IPS-18c (cell line): ENCODE measurements around the gene PLAAT5.

Source experiments
- H3K4me3 ChIP-seq: 2 replicates; pipeline ENCODE4 v1.7.0; 2013; ENCODE audit warnings: low read depth, mild to moderate bottlenecking, low read length, moderate library complexity; ENCODE audit not compliant: insufficient read depth
- H3K9me3 ChIP-seq: one replicate; pipeline ENCODE4 v1.6.1; 2013; ENCODE audit warnings: mild to moderate bottlenecking, low read length, moderate library complexity; ENCODE audit not compliant: control insufficient read depth, insufficient read depth

Gene PLAAT5

GRCh38 chr11:63520606-63521170, 29.7 kb upstream of the PLAAT5 start:
- H3K4me3 ChIP-seq = no peak overlapping the region
- peaks cover 13% of the 10 kb centered on the region for H3K9me3 ChIP-seq

GRCh38 chr11:63518548-63518947, 27.6 kb upstream of the PLAAT5 start:
- peaks cover 5% of the 10 kb centered on the region for H3K9me3 ChIP-seq
- no peak overlapping the region for H3K4me3 ChIP-seq

GRCh38 chr11:63517156-63517555, 26.2 kb upstream of the PLAAT5 start:
- Histone ChIP-seq H3K4me3 (no peak overlapping the region), H3K9me3 (peaks cover 4% of the 10 kb centered on the region)

- Histone ChIP-seq H3K4me3 (no peak overlapping the region), H3K9me3 (peaks cover 3% of the 10 kb centered on the region)
Measured at GRCh38 chr11:63516109-63516508, 25.1 kb upstream of the PLAAT5 start.

- H3K9me3 ChIP-seq = no peaks in the 10 kb centered on the region
- no peak overlapping the region for H3K4me3 ChIP-seq
Measured at GRCh38 chr11:63512816-63513215, 21.8 kb upstream of the PLAAT5 start.

GRCh38 chr11:63511048-63511748, 20.2 kb upstream of the PLAAT5 start:
- H3K4me3 ChIP-seq = no peak overlapping the region
- H3K9me3 ChIP-seq = no peaks in the 10 kb centered on the region

- Histone ChIP-seq H3K4me3 (no peak overlapping the region; the same call in 1 of the 2 replicates), H3K9me3 (no peaks in the 10 kb centered on the region)
Measured at GRCh38 chr11:63510360-63511047, 19.5 kb upstream of the PLAAT5 start.

GRCh38 chr11:63508745-63509144, 17.8 kb upstream of the PLAAT5 start:
- no peaks in the 10 kb centered on the region for H3K9me3 ChIP-seq
- no peak overlapping the region for H3K4me3 ChIP-seq

- no peak overlapping the region for H3K4me3 ChIP-seq
- no peaks in the 10 kb centered on the region for H3K9me3 ChIP-seq
Measured at GRCh38 chr11:63508009-63508408, 17.0 kb upstream of the PLAAT5 start.

- Histone ChIP-seq H3K9me3 (no peaks in the 10 kb centered on the region), H3K4me3 (no peak overlapping the region)
Measured at GRCh38 chr11:63507511-63507910, 16.5 kb upstream of the PLAAT5 start.

- no peak overlapping the region for H3K4me3 ChIP-seq
- no peaks in the 10 kb centered on the region for H3K9me3 ChIP-seq
Measured at GRCh38 chr11:63506876-63507275, 15.9 kb upstream of the PLAAT5 start.

GRCh38 chr11:63505857-63506528, 15.0 kb upstream of the PLAAT5 start, which contains the start of gene LGALS12:
LGALS12 (plus strand) TSS chr11:63506084; CDS start chr11:63506459, 375 bp downstream.
- Histone ChIP-seq H3K4me3 (no peak within 1 kb of the TSS; the same call in 1 of the 2 replicates), H3K9me3 (no peaks in the 10 kb centered on the region)

- no peaks in the 10 kb centered on the region for H3K9me3 ChIP-seq
- no peak overlapping the region; the same call in 1 of the 2 replicates for H3K4me3 ChIP-seq
Measured at GRCh38 chr11:63504933-63505586, 14.1 kb upstream of the PLAAT5 start.

GRCh38 chr11:63504054-63504453, 13.1 kb upstream of the PLAAT5 start:
- no peak overlapping the region for H3K4me3 ChIP-seq
- no peaks in the 10 kb centered on the region for H3K9me3 ChIP-seq

GRCh38 chr11:63503492-63503891, 12.5 kb upstream of the PLAAT5 start:
- Histone ChIP-seq H3K4me3 (no peak overlapping the region), H3K9me3 (no peaks in the 10 kb centered on the region)

GRCh38 chr11:63502252-63502820, 11.4 kb upstream of the PLAAT5 start:
- Histone ChIP-seq H3K9me3 (no peaks in the 10 kb centered on the region), H3K4me3 (no peak overlapping the region)

- no peaks in the 10 kb centered on the region for H3K9me3 ChIP-seq
- H3K4me3 ChIP-seq = no peak overlapping the region
Measured at GRCh38 chr11:63501236-63501635, 10.3 kb upstream of the PLAAT5 start.
